ENCODE measurements around the gene B4GALNT3.

- TF ChIP-seq CTCF (IDR thresholded peaks at IDR 0.05; ENCODE audit: low read length), result no peak
- TF ChIP-seq EZH2 (IDR thresholded peaks at IDR 0.05; ENCODE audit: borderline replicate concordance, low read length), result no peak
Observed at GRCh38 chr12:546265-546919, 86.7 kb downstream of the B4GALNT3 start.

Measured in OCI-LY1 (cell line).